Upper lobe of right lung (tissue), 1 donor: ENCODE measurements around the gene CYLD. TPM values are rescaled to one million over a fixed set of nuclear protein-coding genes. Genes with fewer than 3 reads are reported as not detected.
A peak's percentile ranks its signal among the peaks of the same experiment; 100 is the strongest.

Experiments used
- ATAC-seq: fragments of 200-7000 bp; cut with Tn5 transposase; one replicate; pipeline ENCODE4 v1.9.1; 2020; ENCODE audit warnings: mild to moderate bottlenecking, moderate library complexity
- DNase-seq: peaks from one replicate; pipeline ENCODE4 v3.0.0-alpha.2; 2020
- H3K27ac ChIP-seq: fragments of 200-600 bp; one replicate; pipeline ENCODE4 v1.8.0; 2022
- H3K27me3 ChIP-seq: fragments of 200-600 bp; one replicate; pipeline ENCODE4 v1.8.0; 2022; ENCODE audit warnings: mild to moderate bottlenecking
- H3K36me3 ChIP-seq: fragments of 200-600 bp; one replicate; pipeline ENCODE4 v1.8.0; 2022
- H3K4me1 ChIP-seq: fragments of 200-600 bp; one replicate; pipeline ENCODE4 v1.8.0; 2022
- H3K4me3 ChIP-seq: fragments of 200-600 bp; one replicate; pipeline ENCODE4 v1.8.0; 2022; ENCODE audit warnings: mild to moderate bottlenecking
- H3K9me3 ChIP-seq: fragments of 200-600 bp; one replicate; pipeline ENCODE4 v1.8.0; 2022
- intact Hi-C: fragments of 100-400 bp; cut with DNase I; formaldehyde crosslinking; loops from one replicate; pipeline ENCODE4 v1.11.0; 2022
- total RNA-seq: library from RNA; stranded (reverse); fragmentation: NEBNext Ultra II Directional; extraction: Animal tissue kit (Norgen Biotek cat#: 25700); gene quantifications from one replicate; pipeline ENCODE4 v1.2.1, GENCODE V29; 2021
- TF ChIP-seq, protein P1 (sequence below): fragments of 200-600 bp; IDR thresholded peaks from one replicate; pipeline ENCODE4 v1.8.0; 2022; ENCODE audit warnings: antibody characterized with exemption
- donor health status: DM: no; HTN: yes; CAD: no; lungs with severe emphysema.

The CYLD gene
- total RNA-seq, 1 donor from 2014 or later: 48.3 TPM

DNA sequence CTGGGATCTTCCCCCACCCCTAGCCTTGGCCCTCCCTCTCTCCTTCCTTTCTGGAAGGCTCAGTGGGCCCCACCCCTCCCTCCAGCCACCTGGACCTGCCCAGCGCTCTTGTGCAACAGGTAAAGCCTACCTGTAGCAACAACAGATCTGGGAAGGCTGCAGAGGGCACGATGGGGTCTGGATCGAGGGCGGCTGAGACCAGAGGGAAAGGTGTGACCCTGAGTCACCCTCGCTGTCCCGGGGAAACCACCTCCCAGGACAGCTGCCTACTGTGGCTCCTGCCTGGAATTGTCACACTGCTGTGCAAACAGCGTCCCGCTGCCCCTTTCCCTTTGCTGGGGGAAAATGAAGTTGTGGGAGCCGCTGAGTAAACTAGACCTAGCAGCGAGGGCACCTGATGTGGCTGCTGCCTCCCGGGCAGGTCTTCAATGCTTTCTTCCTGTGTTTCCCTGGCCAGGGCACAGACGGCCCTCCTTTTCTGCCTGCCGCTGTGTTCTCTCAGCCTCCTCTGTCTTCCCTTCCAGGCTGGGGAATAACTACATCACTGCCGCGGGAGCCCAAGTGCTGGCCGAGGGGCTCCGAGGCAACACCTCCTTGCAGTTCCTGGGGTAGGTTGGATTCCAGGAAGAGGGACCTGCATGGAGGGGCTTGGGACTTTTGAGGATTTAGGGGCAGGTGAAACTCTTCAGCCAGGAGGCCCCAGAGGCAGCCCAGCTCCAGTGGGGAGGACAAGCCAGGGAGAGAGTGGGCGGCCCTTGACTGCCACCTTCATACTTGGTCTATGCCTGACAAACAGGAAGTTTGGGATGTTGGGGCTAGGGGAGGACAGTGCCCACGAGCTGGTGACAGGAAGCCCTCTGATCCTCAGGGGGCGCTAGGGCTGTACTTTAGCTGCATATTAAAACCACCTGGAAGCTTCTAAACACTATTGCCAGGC, 22.2 kb upstream of the CYLD start:
- TF ChIP-seq, protein P1, sequence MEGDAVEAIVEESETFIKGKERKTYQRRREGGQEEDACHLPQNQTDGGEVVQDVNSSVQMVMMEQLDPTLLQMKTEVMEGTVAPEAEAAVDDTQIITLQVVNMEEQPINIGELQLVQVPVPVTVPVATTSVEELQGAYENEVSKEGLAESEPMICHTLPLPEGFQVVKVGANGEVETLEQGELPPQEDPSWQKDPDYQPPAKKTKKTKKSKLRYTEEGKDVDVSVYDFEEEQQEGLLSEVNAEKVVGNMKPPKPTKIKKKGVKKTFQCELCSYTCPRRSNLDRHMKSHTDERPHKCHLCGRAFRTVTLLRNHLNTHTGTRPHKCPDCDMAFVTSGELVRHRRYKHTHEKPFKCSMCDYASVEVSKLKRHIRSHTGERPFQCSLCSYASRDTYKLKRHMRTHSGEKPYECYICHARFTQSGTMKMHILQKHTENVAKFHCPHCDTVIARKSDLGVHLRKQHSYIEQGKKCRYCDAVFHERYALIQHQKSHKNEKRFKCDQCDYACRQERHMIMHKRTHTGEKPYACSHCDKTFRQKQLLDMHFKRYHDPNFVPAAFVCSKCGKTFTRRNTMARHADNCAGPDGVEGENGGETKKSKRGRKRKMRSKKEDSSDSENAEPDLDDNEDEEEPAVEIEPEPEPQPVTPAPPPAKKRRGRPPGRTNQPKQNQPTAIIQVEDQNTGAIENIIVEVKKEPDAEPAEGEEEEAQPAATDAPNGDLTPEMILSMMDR: no peak
- Histone ChIP-seq H3K27ac (no peak overlapping the region), H3K9me3 (no peaks in the 10 kb centered on the region), H3K4me3 (no peak overlapping the region), H3K36me3 (no peaks in the 10 kb centered on the region), H3K27me3 (no peaks in the 10 kb centered on the region), H3K4me1 (no peaks in the 10 kb centered on the region)
- DNase-seq (no peak), ATAC-seq (peak; percentile 64)
- intact Hi-C loops: no loop called here

DNA sequence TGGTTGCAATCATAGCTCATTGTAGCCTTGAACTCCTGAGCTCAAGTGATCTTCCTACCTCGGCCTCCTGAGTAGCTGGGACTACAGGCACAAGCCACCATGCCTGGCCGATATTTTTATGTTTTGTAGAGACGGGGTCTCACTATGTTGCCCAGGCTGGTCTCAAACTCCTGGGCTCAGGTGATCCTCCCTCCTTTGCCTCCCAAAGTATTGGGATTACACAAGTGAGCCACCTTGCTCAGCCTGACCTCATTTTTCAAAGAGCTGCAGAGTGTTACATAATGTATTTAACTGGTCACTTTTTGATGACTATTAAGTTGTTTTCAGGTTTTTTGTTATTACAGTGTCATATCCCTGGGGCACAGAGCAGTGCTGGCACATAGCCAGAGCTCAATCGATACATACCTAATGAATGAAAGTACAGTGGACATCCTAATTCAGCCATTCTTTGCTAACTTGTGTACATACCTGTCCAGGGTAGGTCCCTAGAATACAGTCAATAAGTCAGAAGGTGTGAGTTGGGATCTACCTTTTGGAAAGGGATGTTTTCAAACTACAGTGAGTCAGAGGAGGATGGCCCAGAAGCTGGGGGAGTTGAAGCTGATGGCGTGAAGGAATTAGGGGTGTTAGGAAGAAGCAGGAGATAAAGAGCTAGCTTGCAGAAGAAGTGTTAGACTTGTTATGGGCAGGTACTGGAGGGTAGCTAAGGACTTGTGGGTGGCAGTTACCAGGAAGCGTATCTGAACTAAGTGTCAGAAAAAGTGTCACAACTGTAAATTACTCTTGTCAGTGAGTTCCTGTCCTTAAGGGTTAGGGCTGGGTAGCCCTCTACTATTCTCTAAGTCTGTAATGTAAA, 20.1 kb upstream of the CYLD start:
- Histone ChIP-seq H3K27ac (no peak overlapping the region), H3K9me3 (no peaks in the 10 kb centered on the region), H3K27me3 (no peaks in the 10 kb centered on the region), H3K36me3 (no peaks in the 10 kb centered on the region), H3K4me3 (no peak overlapping the region), H3K4me1 (no peaks in the 10 kb centered on the region)
- no peak for DNase-seq
- ATAC-seq: no peak
- intact Hi-C loops: no loop called here
- TF ChIP-seq, protein P1: no peak

DNA sequence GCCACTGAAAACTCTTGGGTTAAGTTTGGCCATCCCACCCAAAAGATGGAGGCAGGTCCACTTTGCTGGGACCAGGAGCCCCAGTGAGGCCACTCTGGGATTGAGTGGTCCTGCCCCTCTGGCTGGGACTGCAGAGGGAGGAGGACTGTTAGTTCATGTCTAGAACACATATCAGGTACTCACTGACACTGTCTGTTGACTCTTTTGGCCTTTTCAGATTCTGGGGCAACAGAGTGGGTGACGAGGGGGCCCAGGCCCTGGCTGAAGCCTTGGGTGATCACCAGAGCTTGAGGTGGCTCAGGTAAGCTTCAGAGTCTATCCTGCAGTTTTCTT, 19.5 kb upstream of the CYLD start:
- no peak for DNase-seq
- ATAC-seq: no peak
- no peaks in the 10 kb centered on the region for H3K27me3 ChIP-seq
- no peaks in the 10 kb centered on the region for H3K36me3 ChIP-seq
- intact Hi-C loops: no loop called here
- no peak overlapping the region for H3K4me3 ChIP-seq
- TF ChIP-seq, protein P1: no peak
- no peaks in the 10 kb centered on the region for H3K9me3 ChIP-seq
- no peak overlapping the region for H3K27ac ChIP-seq
- H3K4me1 ChIP-seq: no peaks in the 10 kb centered on the region

DNA sequence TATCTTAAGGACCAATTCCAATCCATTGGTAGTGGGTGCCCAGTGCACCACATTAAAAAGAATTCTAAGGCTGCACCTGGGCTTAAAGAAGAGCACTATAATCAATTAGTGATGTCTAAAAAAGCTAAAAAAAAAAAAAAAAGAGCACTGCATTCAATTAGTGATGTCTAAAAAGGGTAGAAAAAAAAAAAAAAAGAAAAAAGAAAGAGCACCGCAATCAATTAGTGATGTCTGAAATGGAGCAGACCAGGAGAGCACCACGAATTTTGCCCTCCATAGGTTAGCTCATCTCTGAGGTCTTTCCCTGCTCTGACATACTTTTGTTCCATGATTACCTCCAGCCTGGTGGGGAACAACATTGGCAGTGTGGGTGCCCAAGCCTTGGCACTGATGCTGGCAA, 18.9 kb upstream of the CYLD start:
- no peak overlapping the region for H3K4me3 ChIP-seq
- H3K27me3 ChIP-seq: no peaks in the 10 kb centered on the region
- TF ChIP-seq, protein P1: no peak
- intact Hi-C loops: no loop called here
- no peaks in the 10 kb centered on the region for H3K9me3 ChIP-seq
- ATAC-seq: no peak
- no peak for DNase-seq
- H3K4me1 ChIP-seq: no peaks in the 10 kb centered on the region
- no peaks in the 10 kb centered on the region for H3K36me3 ChIP-seq
- H3K27ac ChIP-seq: no peak overlapping the region

DNA sequence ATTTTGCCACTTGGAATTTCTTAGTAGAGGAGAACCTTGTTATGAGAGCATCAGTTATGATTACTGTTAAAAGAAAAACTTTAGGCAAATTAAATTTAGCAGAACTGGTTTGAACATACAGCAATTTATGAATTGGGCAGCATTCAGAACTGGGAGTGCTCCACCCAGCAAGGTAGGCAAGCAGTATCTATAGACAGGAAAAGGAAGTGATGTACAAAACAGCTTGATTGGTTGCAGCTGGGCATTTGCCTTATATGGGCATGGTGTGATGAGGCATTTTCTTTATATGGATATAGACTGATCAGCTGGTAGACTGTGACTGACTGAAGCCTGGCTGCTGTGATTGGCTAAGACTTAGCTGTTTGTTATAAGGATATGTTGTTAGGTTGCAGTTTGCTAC, 17.6 kb upstream of the CYLD start:
- no peak for DNase-seq
- TF ChIP-seq, protein P1: no peak
- intact Hi-C loops: no loop called here
- no peaks in the 10 kb centered on the region for H3K4me1 ChIP-seq
- H3K27ac ChIP-seq: no peak overlapping the region
- H3K4me3 ChIP-seq: no peak overlapping the region
- H3K36me3 ChIP-seq: no peaks in the 10 kb centered on the region
- no peak for ATAC-seq
- no peaks in the 10 kb centered on the region for H3K9me3 ChIP-seq
- H3K27me3 ChIP-seq: no peaks in the 10 kb centered on the region
